ENCODE measurements around the gene KCNH8. TPM values are rescaled to one million over a fixed set of nuclear protein-coding genes. Genes with fewer than 3 reads are reported as not detected.

Gene KCNH8
- total RNA-seq, 1 experiment from 2014 or later, result not detected

DNA sequence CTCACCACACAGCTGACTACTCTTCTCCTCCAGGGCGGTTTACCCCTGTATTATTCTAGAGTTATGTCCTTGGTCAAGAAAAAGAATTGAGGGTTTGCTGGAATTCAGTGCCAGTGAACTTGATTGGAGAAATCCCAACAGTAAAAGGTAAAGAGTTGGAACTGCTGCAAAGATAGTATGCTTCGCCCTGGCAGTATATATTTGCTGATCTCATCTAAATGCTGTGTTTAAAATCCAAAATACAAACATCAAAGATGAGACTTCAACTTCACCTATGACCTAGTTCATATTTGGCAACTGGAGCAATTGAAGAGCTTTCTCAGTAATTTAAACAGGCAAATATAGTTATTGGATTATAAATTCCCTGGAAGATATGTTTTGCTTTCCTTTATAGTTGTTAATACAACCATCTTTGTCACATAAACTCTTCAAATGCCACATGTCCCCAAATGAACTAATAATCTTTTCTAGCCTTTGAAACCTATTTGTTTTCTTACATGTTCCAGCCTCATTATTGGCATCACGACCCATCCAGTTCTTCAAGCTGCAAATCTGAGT lies 6.5 kb downstream of the KCNH8 start:
- DNase-seq, result no peak
- Histone ChIP-seq H3K27me3 (no peaks in the 10 kb centered on the region), H3K9me3 (no peaks in the 10 kb centered on the region), H3K4me3 (no peak overlapping the region), H3K36me3 (no peaks in the 10 kb centered on the region)

GRCh38 chr3:19155375-19155774 lies 7.1 kb downstream of the KCNH8 start:
- Histone ChIP-seq H3K36me3 (no peaks in the 10 kb centered on the region), H3K9me3 (no peaks in the 10 kb centered on the region), H3K4me3 (no peak overlapping the region), H3K27me3 (no peaks in the 10 kb centered on the region)
- DNase-seq, result no peak

DNA sequence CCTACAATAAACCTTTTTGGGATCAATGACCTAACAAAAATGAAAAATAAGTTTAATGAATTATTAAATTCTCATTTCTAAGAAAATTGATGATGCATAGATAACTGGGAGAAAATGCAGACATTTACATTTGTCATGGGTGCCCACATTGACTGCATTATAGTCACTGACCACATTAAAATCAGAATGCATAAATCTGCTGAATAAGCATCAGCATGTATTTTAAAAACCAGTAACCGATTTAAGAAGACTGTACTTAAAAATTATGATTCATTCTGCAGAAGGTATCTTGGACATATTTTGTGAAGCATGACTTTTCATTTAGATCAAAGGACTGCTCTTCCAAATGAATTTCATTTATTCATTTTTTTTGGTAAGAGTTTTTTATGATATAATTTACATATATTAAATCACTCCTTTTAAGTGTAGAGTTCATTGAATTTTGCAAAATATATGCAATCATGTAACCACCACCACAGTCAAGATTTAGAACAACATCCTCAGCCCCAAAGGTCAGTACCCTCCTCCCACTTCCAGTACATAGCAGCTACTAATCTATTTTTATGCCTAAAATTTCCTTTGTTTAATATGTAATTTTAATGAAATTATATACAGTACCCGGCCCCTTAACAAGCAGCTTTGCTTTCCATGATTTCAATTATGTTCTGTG lies 11.8 kb downstream of the KCNH8 start:
- no peak overlapping the region for H3K4me3 ChIP-seq
- H3K9me3 ChIP-seq, result no peaks in the 10 kb centered on the region
- H3K36me3 ChIP-seq, result no peaks in the 10 kb centered on the region
- H3K27me3 ChIP-seq, result no peaks in the 10 kb centered on the region
- DNase-seq, result no peak

DNA sequence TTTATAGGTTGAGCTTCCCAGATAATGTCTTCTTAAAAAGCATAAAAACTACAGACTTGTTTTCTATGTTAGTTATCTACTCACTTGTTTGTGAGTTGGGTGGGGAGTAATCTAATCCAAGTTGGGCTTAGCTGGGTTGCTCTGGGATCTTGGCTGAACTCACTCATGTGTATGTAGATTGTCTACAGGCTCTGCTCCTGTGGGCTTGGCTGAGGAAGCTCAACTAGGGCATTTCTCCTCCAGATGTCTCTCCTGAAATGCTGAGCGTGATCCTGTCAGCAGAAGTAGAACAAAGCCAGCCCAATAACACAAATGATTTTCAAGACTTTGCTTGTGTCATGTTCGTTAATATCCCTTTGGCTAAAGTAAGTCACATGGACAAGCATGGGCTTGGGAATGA lies 17.3 kb downstream of the KCNH8 start:
- no peaks in the 10 kb centered on the region for H3K36me3 ChIP-seq
- no peak for DNase-seq

GRCh38 chr3:19171794-19172193 lies 23.5 kb downstream of the KCNH8 start:
- DNase-seq, result no peak
- no peaks in the 10 kb centered on the region for H3K9me3 ChIP-seq
- H3K36me3 ChIP-seq, result no peaks in the 10 kb centered on the region
- no peak overlapping the region for H3K4me3 ChIP-seq
- H3K27me3 ChIP-seq, result no peaks in the 10 kb centered on the region

More for the DNA sequence above, 17.3 kb downstream of the KCNH8 start:
- H3K4me3 ChIP-seq, result no peak overlapping the region
- H3K27me3 ChIP-seq, result no peaks in the 10 kb centered on the region
- no peaks in the 10 kb centered on the region for H3K9me3 ChIP-seq

DNA sequence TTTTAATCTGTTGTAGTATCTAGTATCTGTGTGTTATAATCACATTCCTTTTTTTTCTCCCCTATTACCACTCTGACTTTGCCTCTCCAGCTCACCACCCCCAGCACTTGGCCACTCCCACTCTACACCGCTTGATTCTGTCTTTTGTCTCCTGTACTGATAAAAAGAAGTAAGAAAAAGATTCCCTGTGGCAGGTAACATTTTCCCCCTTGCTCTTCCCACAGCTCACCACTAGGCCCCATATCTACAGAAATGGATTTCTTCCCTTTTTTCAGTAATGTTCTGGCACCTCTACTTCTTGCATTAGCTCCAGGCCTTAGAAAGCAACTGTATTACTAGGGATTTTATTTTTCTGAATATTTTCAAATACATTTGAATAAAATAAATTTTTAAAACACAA lies 25.6 kb downstream of the KCNH8 start:
- Histone ChIP-seq H3K9me3 (no peaks in the 10 kb centered on the region), H3K4me3 (no peak overlapping the region), H3K36me3 (no peaks in the 10 kb centered on the region), H3K27me3 (no peaks in the 10 kb centered on the region)
- no peak for DNase-seq

GRCh38 chr3:19183584-19183983 lies 35.3 kb downstream of the KCNH8 start:
- Histone ChIP-seq H3K27me3 (no peaks in the 10 kb centered on the region), H3K4me3 (no peak overlapping the region), H3K9me3 (no peaks in the 10 kb centered on the region), H3K36me3 (no peaks in the 10 kb centered on the region)
- DNase-seq, result no peak

GRCh38 chr3:19190126-19190525 lies 41.8 kb downstream of the KCNH8 start:
- no peak overlapping the region for H3K4me3 ChIP-seq
- no peaks in the 10 kb centered on the region for H3K9me3 ChIP-seq
- H3K36me3 ChIP-seq, result no peaks in the 10 kb centered on the region
- DNase-seq, result no peak
- H3K27me3 ChIP-seq, result no peaks in the 10 kb centered on the region

GRCh38 chr3:19190602-19191001 lies 42.3 kb downstream of the KCNH8 start:
- Histone ChIP-seq H3K4me3 (no peak overlapping the region), H3K9me3 (no peaks in the 10 kb centered on the region), H3K27me3 (no peaks in the 10 kb centered on the region), H3K36me3 (no peaks in the 10 kb centered on the region)
- DNase-seq, result no peak

GRCh38 chr3:19199131-19199530 lies 50.8 kb downstream of the KCNH8 start:
- no peaks in the 10 kb centered on the region for H3K9me3 ChIP-seq
- DNase-seq, result no peak
- no peaks in the 10 kb centered on the region for H3K36me3 ChIP-seq
- H3K4me3 ChIP-seq, result no peak overlapping the region
- no peaks in the 10 kb centered on the region for H3K27me3 ChIP-seq

DNA sequence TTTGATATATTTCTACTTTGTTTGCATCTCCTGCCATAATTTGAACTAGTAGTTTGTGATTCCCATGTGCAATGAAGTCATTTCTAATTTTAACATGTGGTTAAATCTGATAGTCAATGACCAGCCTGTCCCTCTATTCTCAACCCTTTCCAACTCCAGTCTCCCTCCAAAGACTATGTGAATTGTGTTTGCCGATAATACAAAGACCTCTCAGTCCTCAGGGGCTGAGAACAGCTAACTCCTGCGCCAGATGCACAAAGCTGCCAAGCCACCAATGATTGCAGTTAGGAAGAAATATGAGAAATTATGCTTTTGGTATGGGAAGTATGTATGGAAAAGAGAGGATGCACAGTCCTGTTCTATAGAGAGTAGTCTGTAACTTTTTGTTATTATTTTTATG lies 54.0 kb downstream of the KCNH8 start:
- H3K36me3 ChIP-seq, result no peaks in the 10 kb centered on the region
- DNase-seq, result no peak
- no peak overlapping the region for H3K4me3 ChIP-seq
- no peaks in the 10 kb centered on the region for H3K27me3 ChIP-seq
- H3K9me3 ChIP-seq, result no peaks in the 10 kb centered on the region

GRCh38 chr3:19202754-19203153 lies 54.4 kb downstream of the KCNH8 start:
- Histone ChIP-seq H3K36me3 (no peaks in the 10 kb centered on the region), H3K27me3 (no peaks in the 10 kb centered on the region), H3K4me3 (no peak overlapping the region), H3K9me3 (no peaks in the 10 kb centered on the region)
- no peak for DNase-seq

- Histone ChIP-seq H3K36me3 (no peaks in the 10 kb centered on the region), H3K4me3 (no peak overlapping the region), H3K27me3 (no peaks in the 10 kb centered on the region), H3K9me3 (no peaks in the 10 kb centered on the region)
- DNase-seq, result no peak
These were observed 58.2 kb downstream of the KCNH8 start for GRCh38 chr3:19206540-19206939.

GRCh38 chr3:19213603-19214220 lies 65.4 kb downstream of the KCNH8 start:
- no peaks in the 10 kb centered on the region for H3K9me3 ChIP-seq
- H3K4me3 ChIP-seq, result no peak overlapping the region
- no peak for DNase-seq
- H3K27me3 ChIP-seq, result no peaks in the 10 kb centered on the region
- no peaks in the 10 kb centered on the region for H3K36me3 ChIP-seq

DNA sequence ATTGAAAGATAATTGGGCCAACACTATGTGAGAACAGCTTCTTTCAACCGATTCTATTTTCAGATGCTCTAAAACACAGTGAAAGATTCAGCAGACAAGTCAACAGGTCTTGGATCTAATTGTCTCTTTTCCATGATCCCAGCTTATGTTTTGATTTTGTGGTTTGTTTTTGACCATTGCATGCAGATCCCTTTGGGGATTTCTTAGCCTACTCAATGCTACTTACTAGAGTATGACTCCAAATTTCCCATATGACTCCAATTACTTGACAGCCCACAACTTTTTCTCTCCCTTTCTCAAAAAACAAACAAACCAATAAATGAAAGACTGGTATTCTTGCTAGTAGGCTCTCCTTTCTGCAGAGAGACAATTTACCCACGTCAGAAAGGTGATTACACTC lies 67.1 kb downstream of the KCNH8 start:
- no peaks in the 10 kb centered on the region for H3K27me3 ChIP-seq
- no peak overlapping the region for H3K4me3 ChIP-seq
- no peaks in the 10 kb centered on the region for H3K36me3 ChIP-seq
- no peak for DNase-seq
- H3K9me3 ChIP-seq, result no peaks in the 10 kb centered on the region

- Histone ChIP-seq H3K27me3 (no peaks in the 10 kb centered on the region), H3K9me3 (no peaks in the 10 kb centered on the region), H3K4me3 (no peak overlapping the region), H3K36me3 (no peaks in the 10 kb centered on the region)
- DNase-seq, result no peak
These were observed 68.5 kb downstream of the KCNH8 start for GRCh38 chr3:19216669-19217337.

DNA sequence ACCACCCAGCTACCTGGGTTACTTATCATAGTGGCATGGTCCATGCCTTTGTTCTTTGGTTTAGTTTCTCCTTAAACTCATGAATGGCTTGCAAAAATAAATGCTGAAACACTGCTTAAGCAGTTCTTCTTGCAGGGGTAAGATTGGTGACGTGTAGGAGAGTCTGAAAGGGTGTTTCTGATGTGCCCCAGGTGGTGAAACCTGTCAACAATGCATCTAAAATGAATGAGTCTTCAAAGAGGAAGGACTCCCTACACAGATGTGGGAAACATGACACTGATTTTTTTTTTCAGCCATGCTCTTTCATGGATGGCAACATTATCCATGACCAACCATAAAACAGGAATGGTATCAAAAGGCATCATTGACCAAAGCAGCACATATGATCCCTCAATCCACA lies 72.0 kb downstream of the KCNH8 start:
- no peak overlapping the region for H3K4me3 ChIP-seq
- no peaks in the 10 kb centered on the region for H3K9me3 ChIP-seq
- H3K27me3 ChIP-seq, result no peaks in the 10 kb centered on the region
- DNase-seq, result no peak
- H3K36me3 ChIP-seq, result no peaks in the 10 kb centered on the region

DNA sequence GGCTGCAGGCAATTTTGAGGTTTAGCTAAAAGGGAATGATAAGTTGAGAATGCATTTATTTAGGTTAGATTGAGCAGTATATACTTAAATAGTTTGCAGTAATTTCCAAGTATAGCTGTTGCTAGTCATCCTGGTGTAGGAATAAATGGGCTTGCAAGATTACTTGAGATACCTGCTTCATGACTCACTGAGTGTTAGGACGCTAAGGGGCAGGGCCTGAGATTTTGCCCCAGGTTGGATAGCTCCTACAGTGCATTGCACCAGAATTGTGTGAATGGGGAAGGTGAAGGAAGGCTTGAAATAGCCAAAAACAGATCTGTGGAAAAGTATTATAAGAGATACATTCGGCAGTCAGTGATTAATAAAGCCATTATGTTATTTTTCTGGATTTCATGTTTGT lies 72.8 kb downstream of the KCNH8 start:
- no peaks in the 10 kb centered on the region for H3K27me3 ChIP-seq
- no peak for DNase-seq
- H3K36me3 ChIP-seq, result no peaks in the 10 kb centered on the region
- no peak overlapping the region for H3K4me3 ChIP-seq
- H3K9me3 ChIP-seq, result no peaks in the 10 kb centered on the region

Measured in MG63 (cell line).